Esophagus muscularis mucosa (tissue), 4 donors: ENCODE results near the gene MGLL. TPM values are rescaled to one million over a fixed set of nuclear protein-coding genes. Genes with fewer than 3 reads are reported as not detected.

Experiments
- DNase-seq: peaks from one replicate; pipeline ENCODE4 v3.0.0-alpha.2; 2017; ENCODE audit errors: extremely low spot score
- H3K27ac ChIP-seq, 4 donors: fragments of 200-600 bp; sonication (generic); replicated peaks in 1 of 4; 1 replicate in 3 of 4; 2 replicates in 1 of 4; pipeline ENCODE4 v1.5.1; 2016 to 2019; ENCODE audit warnings: mild to moderate bottlenecking in 1 of 4
- H3K27me3 ChIP-seq, 4 donors: fragments of 200-600 bp; sonication (generic); one replicate each; pipeline versions ENCODE4 v1.5.1 to v1.6.0; 2016 to 2019
- H3K36me3 ChIP-seq, 4 donors: fragments of 200-600 bp; sonication (generic); one replicate each; pipeline ENCODE4 v1.5.1; 2016 to 2019
- H3K4me1 ChIP-seq, 4 donors: fragments of 200-600 bp; sonication (generic); one replicate each; pipeline ENCODE4 v1.5.1; 2016 to 2019
- H3K4me3 ChIP-seq, 4 donors: fragments of 200-600 bp; sonication (generic); 1 replicate in 2 of 4; 2 replicates in 2 of 4; pipeline ENCODE4 v1.5.1; 2016 to 2019; ENCODE audit warnings: mild to moderate bottlenecking in 4 of 4, moderate library complexity in 1 of 4
- H3K9me3 ChIP-seq, 4 donors: fragments of 200-600 bp; sonication (generic); 1 replicate in 3 of 4; 2 replicates in 1 of 4; pipeline ENCODE4 v1.5.1; 2016 to 2019
- EP300 ChIP-seq: sonication (generic); formaldehyde crosslinking; IDR thresholded peaks from one replicate; pipeline ENCODE4 v1.6.1; 2017; ENCODE audit warnings: antibody characterized with exemption
- POLR2A ChIP-seq: fragments of 450-650 bp; IDR thresholded peaks from one replicate; pipeline ENCODE4 v1.6.1; 2017; ENCODE audit warnings: antibody characterized with exemption, moderate library complexity, mild to moderate bottlenecking, low read depth
- POLR2AphosphoS5 ChIP-seq, 2 donors: sonication (generic); formaldehyde crosslinking; IDR thresholded peaks; one replicate each; pipeline ENCODE4 v1.6.1; 2017; ENCODE audit warnings: antibody characterized with exemption in 2 of 2
- WGBS: methylation state at CpG from one replicate; pipeline ENCODE4 v1.1.5; 2018; 5-methylcytosine and 5-hydroxymethylcytosine counted together
- intact Hi-C: fragments of 100-400 bp; cut with DNase I; formaldehyde crosslinking; loops from one replicate; pipeline ENCODE4 v1.15.1; 2023
- total RNA-seq, 4 donors: library from RNA; depleted of rRNA; stranded (reverse); fragments of >200 nt; gene quantifications; one replicate each; pipeline versions ENCODE4 v1.1.0 to v1.2.1, GENCODE V29; 2016
- TF ChIP-seq, protein P1 (sequence below), 3 experiments: fragments of 200-600 bp in 2 of 3; fragments of 450-650 bp in 1 of 3; sonication (generic) in 2 of 3; IDR thresholded peaks; one replicate each; pipeline ENCODE4 v1.5.1; 2017 to 2019; ENCODE audit warnings: antibody characterized with exemption in 3 of 3, mild to moderate bottlenecking in 2 of 3, moderate library complexity in 1 of 3

Gene MGLL
- total RNA-seq, 4 donors from 2014 or later: 56.5 to 155 (median 80.7) TPM

DNA sequence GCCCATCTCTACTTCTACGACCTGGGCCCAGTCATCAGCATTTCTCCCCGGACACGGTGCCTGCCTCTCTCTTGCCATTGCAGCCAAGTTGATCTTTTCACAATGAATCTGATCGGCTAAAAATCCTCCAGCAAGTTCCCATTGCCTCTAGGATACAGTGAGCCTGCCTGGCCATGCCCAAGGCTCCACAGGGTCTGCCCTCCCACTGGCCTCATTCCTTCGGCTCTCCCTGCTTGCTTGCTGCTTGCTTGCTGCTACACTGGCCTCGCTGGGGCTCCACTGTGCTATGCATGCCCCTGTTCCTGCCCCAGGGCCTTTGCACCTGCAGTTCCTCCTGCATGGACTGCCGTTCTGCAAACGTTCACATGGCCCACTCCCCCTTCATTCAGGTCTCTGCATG lies 147.5 kb downstream of the MGLL start:
- no peak for DNase-seq
- H3K27me3 ChIP-seq: no peaks in the 10 kb centered on the region
- peaks cover 22 to 47% (median 43%) of the 10 kb centered on the region in 4 donors for H3K4me1 ChIP-seq
- peaks cover 23 to 47% (median 42%) of the 10 kb centered on the region in 4 donors for H3K36me3 ChIP-seq
- WGBS: 90% methylated on average over 8 of the region's 8 CpGs
- no peaks in the 10 kb centered on the region for H3K9me3 ChIP-seq
- TF ChIP-seq POLR2AphosphoS5 (IDR thresholded peaks at IDR 0.05) (no peak), POLR2A (no peak), EP300 (no peak)
- TF ChIP-seq, protein P1, sequence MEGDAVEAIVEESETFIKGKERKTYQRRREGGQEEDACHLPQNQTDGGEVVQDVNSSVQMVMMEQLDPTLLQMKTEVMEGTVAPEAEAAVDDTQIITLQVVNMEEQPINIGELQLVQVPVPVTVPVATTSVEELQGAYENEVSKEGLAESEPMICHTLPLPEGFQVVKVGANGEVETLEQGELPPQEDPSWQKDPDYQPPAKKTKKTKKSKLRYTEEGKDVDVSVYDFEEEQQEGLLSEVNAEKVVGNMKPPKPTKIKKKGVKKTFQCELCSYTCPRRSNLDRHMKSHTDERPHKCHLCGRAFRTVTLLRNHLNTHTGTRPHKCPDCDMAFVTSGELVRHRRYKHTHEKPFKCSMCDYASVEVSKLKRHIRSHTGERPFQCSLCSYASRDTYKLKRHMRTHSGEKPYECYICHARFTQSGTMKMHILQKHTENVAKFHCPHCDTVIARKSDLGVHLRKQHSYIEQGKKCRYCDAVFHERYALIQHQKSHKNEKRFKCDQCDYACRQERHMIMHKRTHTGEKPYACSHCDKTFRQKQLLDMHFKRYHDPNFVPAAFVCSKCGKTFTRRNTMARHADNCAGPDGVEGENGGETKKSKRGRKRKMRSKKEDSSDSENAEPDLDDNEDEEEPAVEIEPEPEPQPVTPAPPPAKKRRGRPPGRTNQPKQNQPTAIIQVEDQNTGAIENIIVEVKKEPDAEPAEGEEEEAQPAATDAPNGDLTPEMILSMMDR (IDR thresholded peaks at IDR 0.05): no peak
- no peak overlapping the region for H3K4me3 ChIP-seq
- intact Hi-C loops: loop anchor here (10.0 kb wide), 2 partner anchors 240 to 380 kb away; partner anchors contain the start of genes KBTBD12 and SEC61A1
- H3K27ac ChIP-seq: no peak overlapping the region

DNA sequence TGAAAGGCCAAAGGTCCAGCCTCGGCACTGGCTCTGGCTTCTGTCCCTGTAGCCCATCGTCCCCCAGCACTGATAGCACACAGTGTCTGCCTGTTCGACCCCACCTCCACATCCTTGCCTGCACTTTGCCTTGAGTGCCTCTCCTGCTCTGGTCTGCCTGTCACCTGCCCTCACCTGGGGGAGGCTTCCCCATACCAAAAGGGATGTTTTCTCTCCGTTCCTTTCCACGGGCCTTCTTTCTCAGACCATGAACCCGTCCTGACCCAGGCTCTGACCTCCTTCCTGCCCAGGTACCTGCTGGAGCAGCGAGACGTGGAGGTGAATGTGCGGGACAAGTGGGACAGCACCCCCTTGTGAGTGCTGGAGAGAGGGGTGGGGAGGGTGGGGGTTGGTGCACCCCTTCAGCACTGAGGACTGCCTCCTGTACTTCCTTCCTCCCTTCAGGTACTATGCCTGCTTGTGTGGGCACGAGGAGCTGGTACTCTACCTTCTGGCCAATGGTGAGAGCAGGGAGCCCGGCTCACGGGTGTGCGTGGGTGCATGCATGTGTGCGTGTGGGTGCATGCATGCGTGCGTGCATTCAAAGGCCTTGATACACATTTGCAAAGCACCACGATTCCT lies 148.1 kb downstream of the MGLL start:
- TF ChIP-seq POLR2AphosphoS5 (IDR thresholded peaks at IDR 0.05) (no peak), EP300 (no peak), POLR2A (no peak)
- TF ChIP-seq, protein P1 (IDR thresholded peaks at IDR 0.05): no peak
- Histone ChIP-seq H3K9me3 (no peaks in the 10 kb centered on the region), H3K27me3 (no peaks in the 10 kb centered on the region), H3K36me3 (peaks cover 23 to 41% (median 37%) of the 10 kb centered on the region in 4 donors), H3K27ac (peak overlapping the region in 2 of 4 donors; percentile 90 to 92), H3K4me1 (peaks cover 22 to 47% (median 43%) of the 10 kb centered on the region in 4 donors), H3K4me3 (peak overlapping the region; percentile 72 to 100 (median 97))
- DNase-seq: no peak
- WGBS: 86% methylated on average over 17 of the region's 17 CpGs
- intact Hi-C loops: loop anchor here (10.0 kb wide), 2 partner anchors 241 to 381 kb away; partner anchors contain the start of genes KBTBD12 and SEC61A1

DNA sequence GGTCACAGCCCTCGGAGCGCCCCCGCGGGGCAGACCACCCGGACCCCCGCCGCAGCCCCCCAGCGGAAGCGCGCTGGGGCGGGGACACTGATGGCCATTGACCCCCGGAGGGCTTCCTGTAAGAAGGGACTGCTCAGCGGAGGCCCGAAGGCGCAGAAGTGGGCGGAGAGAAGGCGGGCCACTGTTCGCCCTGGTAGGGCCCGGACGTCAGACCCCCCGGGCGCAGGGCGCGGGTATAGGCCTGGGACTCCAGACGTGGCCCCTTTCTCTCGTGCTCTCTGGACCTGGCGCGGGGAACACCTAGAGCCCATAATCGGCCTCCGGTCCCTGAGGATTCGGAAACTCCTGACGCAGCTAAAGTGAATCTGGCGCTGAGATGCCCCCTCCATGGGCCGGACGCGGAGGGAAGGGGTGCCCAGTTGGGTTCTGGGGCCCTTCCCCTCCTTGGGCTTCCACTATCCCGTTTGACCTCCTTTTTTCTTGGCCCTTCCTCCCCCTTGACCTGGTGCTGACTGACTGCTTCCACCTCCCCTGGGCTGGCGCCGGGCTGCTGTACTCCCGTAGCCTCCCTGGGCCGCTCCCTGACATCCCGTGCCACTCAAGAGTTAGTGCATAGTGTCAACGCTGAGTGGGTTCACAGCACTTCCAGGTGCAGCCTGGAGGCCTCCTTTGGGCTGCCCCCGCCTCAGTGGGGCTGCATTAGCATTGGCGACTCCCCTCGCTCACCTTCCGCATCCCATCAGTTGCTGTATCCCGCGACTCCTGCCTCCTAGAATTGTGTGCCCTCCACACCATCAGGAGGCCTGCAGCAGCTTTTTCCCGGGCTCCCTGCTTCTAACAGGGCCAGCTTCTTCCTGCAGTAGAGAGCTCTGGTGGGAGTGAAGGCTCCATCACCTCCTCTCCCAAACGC lies 148.9 kb downstream of the MGLL start:
- DNase-seq: no peak
- Histone ChIP-seq H3K9me3 (no peaks in the 10 kb centered on the region), H3K36me3 (peaks cover 20 to 34% (median 30%) of the 10 kb centered on the region in 4 donors), H3K27ac (peak overlapping the region; percentile 90 to 95 (median 94)), H3K4me3 (peak overlapping the region; percentile 72 to 100 (median 97)), H3K27me3 (no peaks in the 10 kb centered on the region), H3K4me1 (peaks cover 22 to 47% (median 43%) of the 10 kb centered on the region in 4 donors)
- 44% methylated on average over 17 of the region's 51 CpGs for WGBS
- TF ChIP-seq, protein P1 (IDR thresholded peaks at IDR 0.05): no peak
- TF ChIP-seq POLR2AphosphoS5 (IDR thresholded peaks at IDR 0.05) (no peak), POLR2A (no peak), EP300 (no peak)
- intact Hi-C loops: loop anchor here (10.0 kb wide), 2 partner anchors 241 to 381 kb away; partner anchors contain the start of genes KBTBD12 and SEC61A1

DNA sequence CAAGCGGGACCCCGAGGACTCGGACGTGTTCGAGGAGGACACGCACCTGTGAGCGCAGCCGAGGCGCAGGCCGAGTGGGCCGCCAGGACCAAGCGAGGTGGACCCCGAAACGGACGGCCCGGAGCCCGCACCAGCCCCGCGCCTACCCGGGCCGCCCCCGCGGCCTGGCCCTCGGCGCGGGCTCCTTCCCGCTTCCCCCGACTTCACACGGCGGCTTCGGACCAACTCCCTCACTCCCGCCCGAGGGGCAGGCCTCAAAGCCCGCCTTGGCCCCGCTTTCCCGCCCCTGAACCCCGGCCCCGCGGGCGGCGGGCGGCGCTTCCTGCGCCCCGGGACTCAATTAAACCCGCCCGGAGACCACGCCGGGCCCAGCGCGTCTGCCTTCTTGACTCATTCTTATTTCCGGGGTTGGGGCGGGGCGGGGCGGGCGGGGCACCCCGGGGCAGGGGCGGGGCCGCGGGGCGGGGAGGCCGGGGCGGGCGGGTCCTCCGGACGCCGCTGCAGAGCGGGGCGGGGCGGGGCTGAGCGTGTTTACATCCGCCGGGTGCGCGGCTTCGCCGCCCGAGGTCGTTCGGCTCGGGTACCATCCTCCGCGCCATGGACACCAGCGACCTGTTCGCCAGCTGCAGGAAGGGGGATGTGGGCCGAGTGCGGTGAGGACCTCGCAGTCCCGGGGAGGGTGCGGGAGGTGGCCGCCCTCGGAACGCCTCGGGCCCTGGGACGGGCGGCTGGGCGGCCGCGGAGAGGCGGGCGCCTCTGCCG lies 149.7 kb downstream of the MGLL start, which contains the start of gene ABTB1:
Gene ABTB1 (plus strand): TSS at position 524 of the 762 bp plus-strand sequence. CDS start 74 bp downstream, at position 598.
- intact Hi-C loops: loop anchor here (10.0 kb wide), 2 partner anchors 242 to 382 kb away; partner anchors contain the start of genes KBTBD12 and SEC61A1
- H3K4me1 ChIP-seq: peaks cover 22 to 47% (median 43%) of the 10 kb centered on the region in 4 donors
- H3K36me3 ChIP-seq: peaks cover 12 to 25% (median 22%) of the 10 kb centered on the region in 4 donors
- H3K9me3 ChIP-seq: no peaks in the 10 kb centered on the region
- WGBS: 0% methylated on average over 14 of the region's 102 CpGs
- TF ChIP-seq POLR2AphosphoS5 (IDR thresholded peaks at IDR 0.05) (peak; percentile 78 to 92), POLR2A (peak; percentile 88), EP300 (no peak)
- peak within 1 kb of the TSS; percentile 72 to 100 (median 97) for H3K4me3 ChIP-seq
- H3K27me3 ChIP-seq: no peaks in the 10 kb centered on the region
- peak; percentile 96 for DNase-seq
- peak within 1 kb of the TSS; percentile 90 to 95 (median 94) for H3K27ac ChIP-seq
